AG09309 (cell line): Measurements from ENCODE around the gene TMEM161B.
"Not testable (repeated sequence)": the region's sequence is repeated elsewhere in the genome, so short reads cannot be mapped to it uniquely, and the experiment has no call there.

Source experiments
- DNase-seq: peaks from one replicate; pipeline ENCODE4 v3.0.0-alpha.2; 2010; ENCODE audit warnings: low read depth
- H3K4me3 ChIP-seq: 2 replicates; pipeline ENCODE4 v1.5.1; 2011; ENCODE audit warnings: mild to moderate bottlenecking, low read depth, low read length, moderate library complexity; ENCODE audit not compliant: control insufficient read depth
- CTCF ChIP-seq: IDR thresholded peaks from 2 replicates; pipeline ENCODE4 v1.5.1; 2011; ENCODE audit warnings: mild to moderate bottlenecking, low read depth, low read length, inconsistent platforms; ENCODE audit not compliant: insufficient read depth, control insufficient read depth; ENCODE audit errors: missing control alignments

The TMEM161B gene

DNA sequence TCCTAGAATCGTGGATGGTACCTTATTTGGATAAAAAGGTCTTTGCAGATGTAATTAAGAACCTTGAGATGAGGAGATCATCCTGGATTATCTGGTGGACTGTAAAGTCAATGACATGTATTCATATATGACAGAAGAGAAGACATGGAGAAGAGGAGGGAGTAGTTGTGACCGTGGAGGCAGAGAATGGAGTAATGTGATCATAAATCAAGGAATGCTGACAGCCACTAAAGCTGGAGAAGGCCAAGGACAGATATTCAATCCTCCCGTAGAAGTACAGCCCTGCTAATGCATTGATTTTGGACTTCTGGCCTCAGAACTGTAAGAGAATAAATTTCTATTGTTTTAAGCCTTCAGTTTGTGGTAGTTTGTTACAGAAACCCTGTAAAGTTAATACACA is 18.7 kb upstream of the TMEM161B start:
- no peak overlapping the region for H3K4me3 ChIP-seq
- DNase-seq, result no peak
- no peak for TF ChIP-seq CTCF

DNA sequence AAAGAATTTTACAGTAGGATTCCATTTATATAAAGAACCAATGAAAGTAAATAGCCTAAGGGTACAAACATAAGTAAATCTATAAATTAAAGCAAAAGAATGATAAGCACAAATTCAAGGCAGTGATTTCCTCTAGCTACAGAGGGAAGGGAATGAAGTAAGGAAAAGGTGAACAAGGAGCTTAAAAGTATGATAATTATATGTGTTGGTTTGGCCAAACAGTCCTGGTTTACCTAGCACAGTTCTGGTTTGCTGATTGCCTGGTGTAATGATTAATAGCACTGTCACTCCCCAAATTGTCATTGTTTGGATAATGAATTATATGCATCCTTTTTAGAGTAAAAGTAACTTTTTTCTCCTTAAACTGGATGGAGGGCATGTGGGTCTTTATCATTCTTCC is 15.0 kb upstream of the TMEM161B start:
- no peak for TF ChIP-seq CTCF
- H3K4me3 ChIP-seq, result no peak overlapping the region
- no peak for DNase-seq

DNA sequence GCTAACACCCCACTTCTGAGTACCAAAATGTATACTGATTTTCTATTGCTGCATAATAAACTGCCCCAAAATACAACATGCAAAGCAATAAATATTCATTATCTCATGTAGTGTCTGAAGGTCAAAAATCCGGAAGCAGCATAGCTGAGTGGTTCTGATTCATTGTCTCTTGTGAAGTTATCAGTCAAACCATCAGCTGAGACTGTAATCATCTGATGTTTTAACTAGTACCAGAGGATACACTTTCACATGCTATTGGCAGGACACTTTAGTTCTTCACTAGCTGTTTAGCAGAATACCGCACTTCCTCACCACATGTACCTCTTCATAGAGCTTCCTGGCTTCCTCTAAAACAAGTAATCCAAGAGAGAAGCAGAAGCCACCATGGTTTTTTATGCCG is 12.7 kb upstream of the TMEM161B start:
- DNase-seq, result no peak
- TF ChIP-seq CTCF, result no peak
- H3K4me3 ChIP-seq, result no peak overlapping the region

DNA sequence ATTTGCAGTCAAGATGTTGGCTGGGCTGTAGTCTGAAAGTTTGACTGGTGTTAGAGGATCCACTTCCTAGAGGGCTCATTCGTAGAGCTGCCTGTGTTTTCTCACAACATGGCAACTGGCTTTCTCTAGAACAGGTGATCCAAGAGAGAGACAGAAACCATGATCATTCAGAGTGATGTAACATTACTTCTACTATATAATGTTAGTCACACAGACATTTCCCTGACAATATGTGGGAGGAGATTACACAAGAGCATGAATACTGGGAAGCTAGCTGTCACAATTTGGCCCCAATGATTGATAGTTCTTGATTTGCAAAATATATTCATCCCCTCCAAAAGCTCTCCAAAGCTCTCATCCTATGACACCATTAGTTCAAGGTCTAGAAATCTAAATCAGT is 10.9 kb upstream of the TMEM161B start:
- DNase-seq, result no peak
- no peak for TF ChIP-seq CTCF

GRCh38 chr5:88276378-88276777 is 7.7 kb upstream of the TMEM161B start:
- no peak overlapping the region for H3K4me3 ChIP-seq
- no peak for TF ChIP-seq CTCF
- DNase-seq, result no peak

More for the DNA sequence above, 10.9 kb upstream of the TMEM161B start:
- no peak overlapping the region for H3K4me3 ChIP-seq

DNA sequence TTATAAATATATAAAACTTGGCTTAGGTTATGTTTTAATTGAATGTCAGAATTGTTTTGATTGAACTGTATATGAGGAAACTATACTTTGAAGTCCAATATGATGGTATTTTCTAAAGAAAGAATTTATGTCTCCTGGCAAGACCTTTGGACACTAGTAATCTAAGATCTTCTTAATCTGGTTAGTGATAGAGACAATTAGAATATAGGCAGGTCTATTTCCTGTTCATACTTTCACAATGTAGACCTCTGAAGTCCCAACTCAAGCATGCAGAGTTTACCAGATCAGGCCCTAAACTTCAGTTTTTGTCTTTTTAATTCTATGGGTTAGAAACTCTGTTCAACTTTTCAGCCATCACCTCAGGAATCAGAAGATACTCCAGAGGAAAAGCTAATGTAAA is 6.9 kb upstream of the TMEM161B start:
- no peak for DNase-seq
- no peak for TF ChIP-seq CTCF
- no peak overlapping the region for H3K4me3 ChIP-seq

DNA sequence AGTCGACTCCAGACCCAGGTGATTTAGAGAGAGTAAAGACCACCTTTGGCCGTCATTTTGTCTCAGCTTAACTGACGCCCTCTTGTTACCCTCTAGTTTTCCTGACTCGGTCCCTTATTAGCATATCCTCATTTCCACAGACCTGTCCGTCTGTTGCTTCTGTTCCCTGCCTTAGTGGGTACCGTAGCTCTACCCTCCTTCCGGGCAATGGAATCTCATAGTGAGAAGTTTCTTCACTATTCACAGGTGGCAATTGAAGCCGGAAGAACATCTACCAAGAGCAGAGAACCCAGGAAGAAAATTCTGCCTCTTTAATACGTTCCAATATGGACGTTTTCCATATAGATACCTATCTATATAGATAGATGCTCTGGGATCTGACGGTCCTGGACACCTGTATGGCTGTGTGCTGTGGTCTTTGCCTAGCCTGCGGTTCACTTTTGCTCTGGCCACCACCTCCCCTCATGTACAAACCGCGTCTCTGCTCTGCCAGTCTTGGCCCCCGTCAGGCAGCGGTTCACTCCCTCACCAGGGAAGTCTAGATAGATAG is 652 bp upstream of the TMEM161B start:
- peak overlapping the region; percentile 99 for H3K4me3 ChIP-seq
- no peak for TF ChIP-seq CTCF
- DNase-seq, result no peak

- H3K4me3 ChIP-seq, DNase-seq: not testable (repeated sequence)
Measured at GRCh38 chr5:88264565-88264964, 4.1 kb downstream of the TMEM161B start.
